ENCODE results near the gene SIPA1. TPM values are rescaled to one million over a fixed set of nuclear protein-coding genes. Genes with fewer than 3 reads are reported as not detected.
A peak's percentile ranks its signal among the peaks of the same experiment; 100 is the strongest.

SIPA1 gene
- total RNA-seq, 1 experiment from 2014 or later: 22.5 TPM

DNA sequence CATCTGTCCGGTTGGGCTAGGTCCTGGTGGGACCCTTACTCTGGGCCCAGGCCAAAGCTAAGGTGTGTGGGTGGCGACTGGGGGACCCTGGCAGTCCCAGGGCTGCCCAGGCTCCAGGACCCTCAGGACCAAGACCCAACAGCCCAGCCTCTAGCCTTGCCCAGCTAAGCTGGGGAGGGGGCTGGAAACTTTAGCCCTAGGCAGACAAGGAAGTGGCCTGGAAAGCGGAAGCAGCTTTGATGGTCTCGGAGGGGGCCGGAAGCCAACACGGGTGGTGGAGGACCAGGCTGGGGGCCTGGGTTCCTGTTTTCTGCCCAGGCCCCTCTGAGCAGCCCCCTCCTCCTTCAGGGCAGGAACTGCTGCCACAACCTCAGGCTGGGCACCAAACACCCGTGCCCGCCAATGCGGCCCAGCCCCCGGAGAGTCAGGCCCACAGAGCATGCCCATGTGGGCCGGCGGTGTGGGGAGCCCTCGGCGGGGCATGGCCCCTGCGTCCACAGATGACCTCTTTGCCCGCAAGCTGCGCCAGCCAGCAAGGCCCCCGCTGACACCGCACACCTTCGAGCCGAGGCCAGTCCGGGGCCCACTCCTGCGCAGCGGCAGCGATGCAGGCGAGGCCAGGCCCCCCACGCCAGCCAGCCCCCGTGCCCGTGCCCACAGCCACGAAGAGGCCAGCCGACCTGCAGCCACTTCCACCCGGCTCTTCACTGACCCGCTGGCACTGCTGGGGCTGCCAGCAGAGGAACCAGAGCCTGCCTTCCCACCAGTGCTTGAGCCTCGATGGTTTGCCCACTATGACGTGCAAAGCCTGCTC, 2.8 kb downstream of the SIPA1 start:
- no peak for DNase-seq (ENCODE audit: low spot score)
- in situ Hi-C loops (cut with HindIII; ENCODE audit: low sequenced_read_pairs): no loop called here

DNA sequence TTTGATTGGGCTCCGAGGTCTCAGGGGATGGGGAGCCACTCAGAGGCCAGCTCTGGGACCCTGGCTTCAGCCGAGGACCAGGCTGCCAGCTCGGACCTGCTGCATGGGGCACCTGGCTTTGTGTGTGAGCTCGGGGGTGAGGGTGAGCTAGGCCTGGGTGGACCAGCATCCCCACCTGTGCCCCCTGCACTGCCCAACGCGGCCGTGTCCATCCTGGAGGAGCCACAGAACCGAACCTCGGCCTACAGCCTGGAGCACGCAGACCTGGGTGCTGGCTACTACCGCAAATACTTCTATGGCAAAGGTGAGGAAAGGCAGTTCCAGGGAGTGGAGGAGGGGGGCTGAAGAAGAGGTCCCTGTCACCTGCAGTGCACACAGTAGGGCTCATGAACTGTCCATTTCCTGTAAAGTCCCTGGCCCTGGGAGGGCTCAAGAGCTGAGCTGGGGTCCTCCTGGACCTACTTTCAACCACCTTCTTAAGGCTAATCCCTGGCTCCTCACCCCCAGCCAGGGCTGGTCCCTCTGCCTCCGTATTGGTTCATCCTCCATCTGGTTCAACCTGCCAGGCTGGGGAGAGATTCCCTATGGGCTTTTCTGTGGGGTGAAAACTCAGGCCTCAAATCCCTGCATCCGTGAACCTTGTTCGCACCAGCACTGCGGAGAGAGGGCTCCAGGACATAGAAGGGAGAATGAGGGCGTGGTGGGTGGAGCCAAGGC, 3.6 kb downstream of the SIPA1 start:
- no peak for DNase-seq (ENCODE audit: low spot score)
- in situ Hi-C loops (cut with HindIII; ENCODE audit: low sequenced_read_pairs): no loop called here

DNA sequence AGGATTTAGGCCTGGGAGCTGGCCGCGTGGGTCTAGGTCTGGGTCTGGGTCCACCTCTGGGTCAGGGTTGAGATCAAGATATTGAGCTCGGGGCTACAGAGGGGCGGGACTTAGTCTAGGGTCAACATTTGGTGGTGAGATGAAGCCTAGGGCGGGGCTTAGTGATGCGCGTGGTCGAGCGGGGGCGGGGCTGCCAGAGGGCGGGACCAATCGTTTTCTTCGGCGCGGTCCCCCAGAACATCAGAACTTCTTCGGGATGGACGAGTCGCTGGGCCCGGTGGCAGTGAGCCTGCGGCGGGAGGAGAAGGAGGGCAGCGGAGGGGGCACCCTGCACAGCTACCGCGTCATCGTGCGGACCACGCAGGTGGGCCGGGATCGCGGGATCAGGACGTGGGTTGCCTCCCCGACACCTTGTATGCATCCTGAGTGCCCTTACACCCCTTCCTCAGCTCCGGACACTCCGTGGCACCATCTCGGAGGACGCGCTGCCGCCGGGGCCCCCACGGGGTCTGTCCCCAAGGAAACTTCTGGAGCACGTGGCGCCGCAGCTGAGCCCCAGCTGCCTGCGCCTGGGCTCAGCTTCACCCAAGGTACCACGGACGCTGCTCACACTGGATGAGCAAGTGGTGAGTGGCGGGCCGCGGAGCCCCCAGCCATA, 4.2 kb downstream of the SIPA1 start:
- no peak for DNase-seq (ENCODE audit: low spot score)

DNA sequence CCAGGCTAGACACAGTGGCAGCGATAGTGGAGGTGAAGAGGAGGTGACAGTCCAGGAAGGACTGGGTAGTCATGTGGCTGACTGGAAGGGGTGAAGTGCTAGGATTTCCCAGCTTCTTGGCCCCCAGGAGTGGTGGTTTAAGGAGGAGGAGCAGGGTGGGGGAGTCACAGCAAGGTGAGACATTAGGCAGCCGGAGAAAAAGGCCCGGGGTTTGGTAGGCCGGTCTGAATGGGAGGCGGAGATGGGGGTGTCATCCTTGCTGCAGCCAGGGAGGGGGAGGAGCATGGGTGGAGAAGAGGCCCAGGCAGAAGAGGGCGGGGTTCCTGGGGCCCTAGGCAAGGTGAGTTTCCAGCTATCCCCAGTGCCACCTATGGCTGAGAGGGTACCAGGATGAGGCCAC, 6.1 kb downstream of the SIPA1 start:
- DNase-seq (ENCODE audit: low spot score): no peak
- in situ Hi-C loops (cut with HindIII; ENCODE audit: low sequenced_read_pairs): no loop called here

More for the DNA sequence above, 4.2 kb downstream of the SIPA1 start:
- in situ Hi-C loops (cut with HindIII; ENCODE audit: low sequenced_read_pairs): no loop called here

DNA sequence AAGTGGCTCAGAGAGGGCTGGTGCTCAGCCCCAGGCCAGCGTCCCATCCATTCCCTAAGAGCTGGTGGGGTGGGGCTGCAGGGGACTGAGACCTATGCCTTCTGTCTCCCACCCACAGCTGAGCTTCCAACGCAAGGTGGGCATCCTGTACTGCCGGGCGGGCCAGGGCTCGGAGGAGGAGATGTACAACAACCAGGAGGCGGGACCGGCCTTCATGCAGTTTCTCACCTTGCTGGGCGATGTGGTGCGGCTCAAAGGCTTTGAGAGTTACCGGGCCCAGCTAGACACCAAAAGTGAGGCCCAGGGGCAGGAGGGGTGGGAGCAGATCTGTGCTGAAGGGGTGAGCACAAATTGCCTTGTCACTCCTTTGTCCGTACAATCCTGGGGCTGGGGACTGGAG, 6.9 kb downstream of the SIPA1 start:
- DNase-seq (ENCODE audit: low spot score): no peak
- in situ Hi-C loops (cut with HindIII; ENCODE audit: low sequenced_read_pairs): no loop called here

DNA sequence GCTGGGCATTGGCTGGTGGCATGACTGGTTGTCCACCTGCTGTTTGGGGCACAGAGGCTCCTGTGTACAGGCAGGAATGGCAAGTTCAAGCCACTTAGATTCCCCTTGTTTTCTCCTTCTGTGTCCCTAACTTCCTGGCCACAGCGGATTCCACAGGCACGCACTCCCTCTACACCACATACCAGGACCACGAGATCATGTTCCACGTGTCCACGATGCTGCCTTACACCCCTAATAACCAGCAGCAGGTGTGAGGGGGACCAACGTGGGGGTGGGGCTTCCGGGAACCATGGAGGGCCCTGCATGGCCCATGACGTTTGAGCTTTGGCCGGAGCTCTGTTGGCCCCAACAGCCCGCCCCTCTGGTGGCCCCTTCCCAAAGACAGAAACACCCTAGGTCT, 7.8 kb downstream of the SIPA1 start:
- DNase-seq (ENCODE audit: low spot score): no peak
- in situ Hi-C loops (cut with HindIII; ENCODE audit: low sequenced_read_pairs): no loop called here

DNA sequence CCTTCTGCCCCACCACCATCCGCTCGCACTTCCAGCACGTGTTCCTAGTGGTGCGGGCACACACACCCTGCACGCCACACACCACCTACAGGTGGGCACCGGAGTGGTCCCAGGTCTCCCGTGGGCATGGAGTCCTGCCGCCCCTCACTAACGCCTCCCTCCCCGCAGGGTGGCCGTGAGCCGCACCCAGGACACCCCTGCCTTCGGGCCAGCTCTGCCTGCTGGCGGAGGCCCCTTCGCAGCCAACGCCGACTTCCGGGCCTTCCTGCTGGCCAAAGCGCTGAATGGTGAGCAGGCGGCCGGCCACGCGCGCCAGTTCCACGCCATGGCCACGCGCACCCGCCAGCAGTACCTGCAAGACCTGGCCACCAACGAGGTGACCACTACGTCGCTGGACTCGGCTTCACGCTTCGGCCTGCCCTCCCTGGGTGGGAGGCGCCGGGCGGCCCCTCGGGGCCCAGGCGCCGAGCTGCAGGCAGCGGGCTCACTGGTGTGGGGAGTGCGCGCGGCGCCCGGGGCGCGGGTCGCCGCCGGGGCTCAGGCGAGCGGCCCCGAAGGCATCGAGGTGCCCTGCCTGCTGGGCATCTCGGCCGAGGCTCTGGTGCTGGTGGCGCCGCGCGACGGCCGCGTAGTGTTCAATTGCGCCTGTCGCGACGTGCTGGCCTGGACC, 8.5 kb downstream of the SIPA1 start:
- in situ Hi-C loops (cut with HindIII; ENCODE audit: low sequenced_read_pairs): no loop called here
- no peak for DNase-seq (ENCODE audit: low spot score)

DNA sequence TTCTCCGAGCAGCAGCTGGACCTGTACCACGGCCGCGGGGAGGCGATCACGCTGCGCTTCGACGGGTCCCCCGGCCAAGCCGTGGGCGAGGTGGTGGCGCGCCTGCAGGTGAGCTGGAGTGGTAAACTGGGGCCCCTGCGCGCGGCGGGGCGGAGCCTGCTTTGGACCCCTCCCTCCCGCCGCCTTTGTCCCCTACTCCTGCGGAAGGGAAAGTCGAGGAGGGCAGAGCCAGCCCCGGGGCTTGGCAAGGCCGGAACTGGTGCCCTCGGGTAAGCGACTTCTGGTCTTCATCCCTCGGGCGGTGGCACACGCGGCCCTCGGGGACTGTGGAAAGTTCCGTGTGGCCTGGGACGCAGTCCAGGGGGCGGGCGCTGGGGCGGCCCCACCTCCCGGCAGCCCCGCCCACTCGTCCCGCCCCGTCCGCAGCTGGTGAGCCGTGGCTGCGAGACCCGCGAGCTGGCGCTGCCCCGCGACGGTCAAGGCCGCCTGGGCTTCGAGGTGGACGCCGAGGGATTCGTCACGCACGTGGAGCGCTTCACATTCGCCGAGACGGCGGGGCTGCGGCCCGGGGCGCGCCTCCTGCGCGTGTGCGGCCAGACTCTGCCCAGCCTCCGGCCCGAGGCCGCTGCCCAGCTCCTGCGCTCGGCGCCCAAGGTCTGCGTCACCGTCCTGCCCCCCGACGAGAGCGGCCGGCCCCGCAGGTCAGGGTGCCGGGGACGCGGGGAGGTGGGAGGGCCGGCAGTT, 9.2 kb downstream of the SIPA1 start:
- in situ Hi-C loops (cut with HindIII; ENCODE audit: low sequenced_read_pairs): no loop called here
- DNase-seq (ENCODE audit: low spot score): no peak

DNA sequence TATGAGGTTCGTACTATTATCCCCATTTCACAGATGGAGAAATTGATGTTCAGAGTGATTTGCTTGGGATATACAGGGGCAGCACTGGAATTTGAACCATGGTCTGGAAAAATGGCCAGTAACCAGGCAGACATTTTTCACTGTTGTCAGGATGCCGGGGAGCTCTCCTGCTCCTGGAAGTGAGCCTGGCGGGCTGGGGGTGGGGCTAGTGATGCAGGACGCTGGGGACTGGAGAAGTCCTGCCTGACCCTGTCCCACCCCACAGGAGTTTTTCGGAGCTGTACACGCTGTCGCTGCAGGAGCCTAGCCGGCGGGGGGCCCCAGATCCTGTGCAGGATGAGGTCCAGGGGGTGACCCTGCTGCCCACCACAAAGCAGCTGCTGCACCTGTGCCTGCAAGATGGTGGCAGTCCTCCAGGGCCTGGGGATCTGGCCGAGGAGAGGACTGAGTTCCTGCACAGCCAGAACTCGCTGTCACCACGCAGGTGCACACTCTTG, 11.1 kb downstream of the SIPA1 start:
- DNase-seq (ENCODE audit: low spot score): no peak
- in situ Hi-C loops (cut with HindIII; ENCODE audit: low sequenced_read_pairs): no loop called here

DNA sequence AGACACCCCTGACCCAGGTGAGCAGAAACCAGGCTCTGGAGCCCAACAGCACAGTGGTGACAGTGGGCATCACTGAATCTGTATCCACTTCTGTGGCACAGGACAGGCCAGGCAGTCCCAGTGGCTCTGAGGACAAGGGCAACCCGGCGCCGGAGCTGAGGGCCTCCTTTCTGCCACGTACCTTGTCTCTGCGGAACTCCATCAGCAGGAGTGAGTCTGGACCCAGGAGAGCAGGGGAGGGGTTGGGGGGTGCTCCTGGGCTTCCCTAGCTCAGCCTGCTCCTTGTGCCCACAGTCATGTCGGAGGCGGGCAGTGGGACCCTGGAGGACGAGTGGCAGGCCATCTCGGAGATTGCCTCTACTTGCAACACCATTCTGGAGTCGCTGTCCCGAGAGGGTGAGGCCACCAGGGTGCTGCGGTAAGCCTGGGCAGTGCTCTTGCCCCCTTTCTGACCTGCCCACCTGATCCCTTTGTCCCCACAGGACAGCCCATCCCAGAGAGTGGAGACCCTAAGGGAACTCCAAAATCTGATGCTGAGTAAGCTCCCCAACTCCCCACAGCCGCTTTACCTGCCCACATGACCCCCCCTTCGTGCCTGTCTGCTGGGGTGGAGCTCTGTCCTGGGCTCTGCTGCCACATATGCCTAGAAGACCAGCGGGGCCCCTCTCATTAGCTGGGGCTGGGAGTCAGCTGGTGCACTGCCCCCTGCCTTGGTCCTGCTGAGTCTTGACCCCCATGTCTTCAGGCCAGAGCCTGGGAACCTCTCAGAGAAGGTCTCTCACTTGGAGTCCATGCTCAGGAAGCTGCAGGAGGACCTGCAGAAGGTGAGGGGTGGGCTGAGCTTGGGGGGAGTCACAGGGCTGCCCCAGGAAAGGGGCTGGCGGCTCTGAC, 12.0 kb downstream of the SIPA1 start:
- no peak for DNase-seq (ENCODE audit: low spot score)
- in situ Hi-C loops (cut with HindIII; ENCODE audit: low sequenced_read_pairs): no loop called here

DNA sequence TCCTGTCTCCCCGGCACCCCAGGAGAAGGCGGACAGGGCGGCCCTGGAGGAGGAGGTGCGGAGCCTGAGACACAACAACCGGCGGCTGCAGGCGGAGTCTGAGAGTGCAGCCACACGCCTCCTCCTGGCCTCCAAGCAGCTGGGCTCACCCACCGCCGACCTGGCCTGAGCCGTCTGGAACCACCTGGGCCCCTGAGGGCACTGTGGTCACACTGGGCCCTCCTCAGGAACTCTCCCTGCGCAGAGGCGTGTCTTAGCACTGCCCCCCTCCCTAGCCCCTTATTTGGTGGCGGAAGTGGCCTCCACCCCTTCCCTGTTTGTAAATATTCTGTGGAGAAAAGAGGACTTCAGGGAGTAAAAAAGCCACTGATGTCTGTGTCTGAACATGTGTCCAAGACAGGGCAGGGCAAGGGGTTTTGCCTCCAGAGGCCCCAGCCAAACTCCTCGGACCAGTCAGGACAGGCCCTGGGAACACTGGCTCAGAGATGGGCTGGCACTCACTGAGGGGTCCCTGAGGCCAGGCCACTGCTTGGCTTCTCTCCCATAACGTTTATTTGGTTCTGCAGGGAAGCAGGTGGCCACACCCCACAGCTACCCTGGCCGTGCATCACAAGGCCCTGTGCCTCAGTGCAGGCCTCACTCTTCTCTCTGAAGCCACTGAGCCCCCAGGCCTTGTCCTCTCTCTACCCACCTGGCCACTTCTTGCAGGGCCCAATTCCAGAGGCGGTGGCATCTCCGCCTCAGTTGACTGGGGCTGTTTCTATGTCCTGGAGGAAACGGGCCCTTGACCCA, 12.8 kb downstream of the SIPA1 start:
- in situ Hi-C loops (cut with HindIII; ENCODE audit: low sequenced_read_pairs): no loop called here
- DNase-seq (ENCODE audit: low spot score): no peak

DNA sequence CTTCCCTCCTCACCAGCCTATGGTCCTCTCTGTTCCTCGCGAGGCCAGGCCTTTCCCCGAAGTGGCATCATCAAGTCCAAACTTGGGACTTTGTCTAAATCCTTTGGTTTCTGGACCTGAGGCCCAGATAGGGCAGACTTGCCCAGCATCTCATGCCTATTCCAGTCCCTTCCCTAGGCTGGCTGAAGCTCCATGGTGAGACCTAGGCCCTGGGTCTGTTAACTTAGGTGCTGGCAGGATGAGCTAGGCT, 13.4 kb downstream of the SIPA1 start:
- no peak for DNase-seq (ENCODE audit: low spot score)
- in situ Hi-C loops (cut with HindIII; ENCODE audit: low sequenced_read_pairs): no loop called here

DNA sequence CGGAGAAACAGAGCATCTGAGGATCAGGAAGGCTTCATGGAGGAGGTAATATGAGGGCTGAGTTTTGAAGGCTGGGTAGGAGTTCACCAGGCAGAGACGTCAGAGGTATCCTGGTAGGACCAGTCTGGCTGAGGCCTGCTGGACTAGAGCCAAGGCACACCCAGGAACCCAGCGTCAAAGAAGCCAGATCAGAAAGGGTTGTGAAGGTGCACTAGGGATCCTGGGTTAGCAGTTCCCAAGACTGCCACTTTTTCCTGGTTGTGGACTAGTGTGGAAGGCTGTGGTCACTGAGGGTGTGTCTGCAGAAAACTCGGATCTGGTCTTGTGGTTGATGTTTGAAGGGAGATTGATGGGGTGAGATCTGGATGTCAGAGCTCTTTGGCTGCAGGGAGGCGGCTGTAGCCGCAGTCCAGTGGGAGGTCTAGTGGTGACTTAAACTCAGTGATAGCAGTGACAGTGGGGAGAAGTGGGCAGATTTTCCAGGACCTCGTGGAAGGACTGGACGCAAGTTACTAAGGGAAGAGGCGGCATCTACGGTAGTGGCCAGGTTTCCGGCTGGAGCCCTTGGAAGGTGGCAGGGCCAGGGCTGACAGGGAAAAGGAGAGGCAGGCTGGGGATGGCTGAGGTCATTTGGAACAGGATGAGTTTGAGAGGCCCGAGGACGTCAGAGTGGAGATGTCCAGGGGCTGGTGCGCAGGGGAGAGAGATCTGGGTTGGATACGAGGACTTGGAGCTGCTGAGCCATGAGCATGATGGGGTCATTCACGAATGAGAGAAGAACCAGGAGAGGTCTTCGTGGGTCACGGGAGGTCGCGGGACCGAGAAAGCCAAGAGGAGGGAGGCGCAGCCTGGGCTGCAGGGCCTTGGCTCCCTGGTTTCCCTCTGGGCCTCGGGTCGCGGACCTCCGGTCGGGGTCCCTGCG, 13.9 kb downstream of the SIPA1 start:
- no peak for DNase-seq (ENCODE audit: low spot score)
- in situ Hi-C loops (cut with HindIII; ENCODE audit: low sequenced_read_pairs): no loop called here

DNA sequence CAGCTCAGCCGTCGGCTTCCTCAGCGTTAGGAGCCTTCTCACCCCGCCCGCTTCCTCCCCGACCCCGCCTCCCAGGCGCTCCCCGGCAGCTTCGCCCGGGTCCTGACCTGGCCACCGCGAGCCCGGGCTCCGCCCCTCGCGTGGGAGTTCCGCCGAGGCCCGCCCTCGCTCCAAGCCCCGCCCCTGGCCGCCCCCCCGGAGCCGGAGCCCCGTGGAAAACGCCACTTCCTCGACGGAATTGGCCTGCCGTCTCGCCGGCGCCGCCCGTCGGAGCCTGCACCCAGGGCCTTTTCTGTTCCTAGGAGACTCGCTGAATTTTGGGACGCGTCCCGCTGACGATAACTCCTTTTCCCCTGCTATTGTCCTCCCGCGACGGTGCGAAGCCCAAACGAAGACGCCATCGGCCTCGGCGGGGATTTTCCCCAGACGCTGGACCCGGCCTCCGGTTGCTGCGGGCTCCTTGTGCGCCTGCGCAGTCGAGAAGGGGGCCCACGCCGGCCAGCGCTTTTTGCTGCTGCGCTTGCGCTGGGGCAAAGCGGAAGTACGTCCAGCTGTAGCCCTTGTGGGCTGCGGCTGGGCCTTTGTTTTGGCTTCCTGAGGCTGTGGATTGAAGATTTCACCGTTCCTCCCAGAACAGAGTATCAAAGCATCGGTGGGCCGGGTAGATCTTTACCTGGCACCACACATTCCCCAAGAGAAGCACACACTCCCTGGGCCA, 14.8 kb downstream of the SIPA1 start:
- in situ Hi-C loops (cut with HindIII; ENCODE audit: low sequenced_read_pairs): no loop called here
- DNase-seq (ENCODE audit: low spot score): peak; percentile 75

DNA sequence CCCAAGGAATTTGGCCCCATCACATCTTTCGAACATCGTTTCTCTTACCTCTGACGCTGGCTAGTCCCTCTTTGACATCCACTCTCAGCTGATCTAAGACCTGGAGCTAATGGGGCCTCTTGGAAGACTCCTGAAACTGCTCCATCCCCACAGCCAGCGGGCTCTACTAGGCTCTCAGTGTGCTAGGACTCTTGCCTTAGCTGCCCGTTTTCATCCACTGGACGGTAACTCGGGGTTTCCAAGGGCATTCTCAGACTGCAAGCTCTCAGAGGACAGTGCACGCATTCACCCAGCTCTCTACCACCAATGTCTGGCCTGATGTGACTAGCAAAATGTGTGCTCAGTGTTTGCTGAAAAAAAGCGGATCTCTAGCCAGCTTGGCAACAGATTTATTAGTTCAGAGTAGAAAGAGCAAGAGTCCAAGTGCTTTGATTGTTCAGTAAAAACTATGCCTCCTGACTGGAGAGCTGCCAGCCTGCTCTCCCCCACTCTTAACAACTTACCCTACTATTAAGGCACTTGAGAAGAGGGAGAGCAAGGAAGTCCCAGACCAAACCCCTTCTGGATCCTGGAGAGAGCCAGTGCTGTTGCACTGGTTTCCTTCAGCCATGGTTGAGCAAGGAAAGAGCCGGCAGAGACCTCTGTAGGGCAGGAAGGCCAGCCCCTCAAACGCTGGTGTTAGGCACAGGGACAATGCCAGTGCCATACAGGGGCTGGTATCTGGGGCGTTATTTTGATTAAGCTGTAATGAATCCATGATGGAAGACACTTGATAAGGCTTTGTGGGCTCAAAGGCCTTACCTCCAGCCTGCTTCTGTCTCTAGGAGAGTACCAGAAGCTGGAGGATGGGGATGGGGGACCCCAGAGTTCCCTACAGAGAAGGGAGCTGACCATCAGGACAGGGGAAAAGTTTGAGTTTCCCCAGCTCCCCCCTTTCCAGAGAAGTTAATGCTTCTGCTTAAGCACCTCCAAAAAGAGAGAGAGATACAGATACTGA, 15.6 kb downstream of the SIPA1 start:
- no peak for DNase-seq (ENCODE audit: low spot score)
- in situ Hi-C loops (cut with HindIII; ENCODE audit: low sequenced_read_pairs): no loop called here
